K562 (cell line): Measurements from ENCODE around the gene KRTAP12-2. TPM values are rescaled to one million over a fixed set of nuclear protein-coding genes. Genes with fewer than 3 reads are reported as not detected.
"Not testable (repeated sequence)": the region's sequence is repeated elsewhere in the genome, so short reads cannot be mapped to it uniquely, and the experiment has no call there.

Experiments
- ATAC-seq: fragments of 200-7000 bp; cut with Tn5 transposase; 3 replicates; pipeline ENCODE4 v1.9.1; 2020; ENCODE audit warnings: moderate library complexity
- BruUV-seq: library from RNA; stranded (reverse); fragments of 400-500 nt; replicated peaks from 2 replicates; lab custom pipeline; 2021; lab: Mats Ljungman, UMichigan
- CTCF ChIA-PET: fragments of 300-600 bp; formaldehyde crosslinking; extraction: SDS; loops from one replicate; lab custom pipeline; 2021; ENCODE audit warnings: low intra/inter-chr PET ratio; lab: Yijun Ruan, JAX
- POLR2A ChIA-PET: fragments of 300-600, 350-650 bp; sonication (Branson Sonifier 250); formaldehyde crosslinking; extraction: SDS; loops from one replicate; lab custom pipeline; 2021; ENCODE audit warnings: antibody characterized with exemption, inconsistent platforms; lab: Yijun Ruan, JAX
- DNase-seq, 4 experiments: peaks; one replicate each; pipeline versions ENCODE4 v3.0.0 to v3.0.0-alpha.2; 2011 to 2018; ENCODE audit warnings: low spot score in 3 of 4, mixed read lengths in 3 of 4; ENCODE audit errors: extremely low read depth in 1 of 4
- FAIRE-seq: peaks from 2 replicates; lab custom pipeline; 2011; peaks lifted over from hg19 to GRCh38; lab: Jason Lieb, UNC
- H2AFZ ChIP-seq: 2 replicates; pipeline ENCODE4 v1.6.0; 2011; ENCODE audit warnings: low read depth, low read length, control low read depth, inconsistent platforms
- H3K27ac ChIP-seq: fragments of 200-600 bp; 3 replicates; pipeline ENCODE4 v1.8.0; 2011; ENCODE audit warnings: low read depth, mild to moderate bottlenecking, control low read depth, inconsistent platforms, low read length, moderate library complexity, mixed read lengths; ENCODE audit errors: extremely low read depth
- H3K27me3 ChIP-seq, 2 experiments: fragments of 300-600 bp in 1 of 2; 2 replicates in 1 of 2; 3 replicates in 1 of 2; pipeline versions ENCODE4 v1.6.0 to v1.8.0; 2011; ENCODE audit warnings: inconsistent platforms in 2 of 2, low read length in 2 of 2, mild to moderate bottlenecking in 1 of 2, mixed read lengths in 1 of 2, moderate library complexity in 1 of 2; ENCODE audit not compliant: control insufficient read depth in 2 of 2, insufficient read depth in 2 of 2
- H3K36me3 ChIP-seq: fragments of 300-600 bp; 3 replicates; pipeline ENCODE4 v1.8.0; 2011; ENCODE audit warnings: mild to moderate bottlenecking, low read length, inconsistent platforms; ENCODE audit not compliant: control insufficient read depth, insufficient read depth
- H3K4me1 ChIP-seq, 2 experiments: fragments of 200-600 bp in 1 of 2; replicated peaks in 1 of 2; 2 replicates in 1 of 2; 3 replicates in 1 of 2; pipeline versions ENCODE4 v1.5.1 to v1.8.0; 2011; ENCODE audit warnings: inconsistent platforms in 2 of 2, low read length in 2 of 2, mild to moderate bottlenecking in 1 of 2, mixed read lengths in 1 of 2, moderate library complexity in 1 of 2; ENCODE audit not compliant: control insufficient read depth in 2 of 2, insufficient read depth in 2 of 2
- H3K4me2 ChIP-seq: 2 replicates; pipeline ENCODE4 v1.6.1; 2011; ENCODE audit warnings: low read length, control low read depth, inconsistent platforms, mixed read lengths; ENCODE audit not compliant: insufficient read depth
- H3K4me3 ChIP-seq: fragments of 200-600 bp; sonication (generic), shearing (Covaris generic); 2 replicates; pipeline ENCODE4 v1.5.1; 2016; ENCODE audit warnings: control low read depth, inconsistent platforms
- H3K79me2 ChIP-seq: fragments of 200-600 bp; 3 replicates; pipeline ENCODE4 v1.8.0; 2011; ENCODE audit warnings: low read length, inconsistent platforms; ENCODE audit not compliant: control insufficient read depth, insufficient read depth
- H3K9ac ChIP-seq, 2 experiments: 2 replicates each; pipeline versions ENCODE4 v1.6.0 to v1.6.1; 2011; ENCODE audit warnings: low read depth in 2 of 2, low read length in 2 of 2, control low read depth in 1 of 2, inconsistent platforms in 1 of 2, mild to moderate bottlenecking in 1 of 2, mixed read lengths in 1 of 2; ENCODE audit not compliant: insufficient read depth in 1 of 2
- H3K9me1 ChIP-seq: one replicate; pipeline ENCODE4 v1.6.0; 2011; ENCODE audit warnings: inconsistent platforms, mild to moderate bottlenecking, low read length, moderate library complexity; ENCODE audit not compliant: control insufficient read depth, insufficient read depth
- H3K9me3 ChIP-seq: replicated peaks from 2 replicates; pipeline ENCODE4 v1.5.1; 2011; ENCODE audit warnings: low read depth, low read length, inconsistent platforms; ENCODE audit not compliant: control insufficient read depth, insufficient read depth
- H4K20me1 ChIP-seq: replicated peaks from 2 replicates; pipeline ENCODE4 v1.6.1; 2011; ENCODE audit warnings: low read length, inconsistent platforms, mixed read lengths; ENCODE audit not compliant: control insufficient read depth, insufficient read depth
- BRF1 ChIP-seq: IDR thresholded peaks from 3 replicates; pipeline ENCODE4 v1.6.1; 2011; ENCODE audit warnings: borderline replicate concordance, mild to moderate bottlenecking; ENCODE audit not compliant: insufficient read length; ENCODE audit errors: extremely low read depth
- CBFB ChIP-seq: sonication (generic); formaldehyde crosslinking; IDR thresholded peaks from 2 replicates; pipeline ENCODE4 v1.4.0; 2020; ENCODE audit warnings: mild to moderate bottlenecking, missing genetic modification reagents
- CXXC5 ChIP-seq: fragments of 250-450 bp; sonication (Bioruptor Pico); IDR thresholded peaks from 2 replicates; pipeline ENCODE4 v1.8.0; 2022; ENCODE audit warnings: inconsistent platforms, mild to moderate bottlenecking, moderate library complexity
- HBP1 ChIP-seq: fragments of 450-650 bp; formaldehyde crosslinking; IDR thresholded peaks from 2 replicates; pipeline ENCODE4 v1.4.0; 2022; ENCODE audit warnings: missing genetic modification characterization
- HMBOX1 ChIP-seq: sonication (generic); IDR thresholded peaks from 2 replicates; pipeline ENCODE4 v1.6.1; 2016
- MTF1 ChIP-seq: fragments of 250-450 bp; sonication (Bioruptor Pico); IDR thresholded peaks from 2 replicates; pipeline ENCODE4 v1.9.0; 2021; ENCODE audit warnings: moderate library complexity, mild to moderate bottlenecking, inconsistent platforms, borderline replicate concordance
- NFATC3 ChIP-seq: fragments of 450-650 bp; IDR thresholded peaks from 2 replicates; pipeline ENCODE4 v1.6.1; 2017; ENCODE audit warnings: mild to moderate bottlenecking
- NFE2L1 ChIP-seq: fragments of 450-650 bp; IDR thresholded peaks from 2 replicates; pipeline ENCODE4 v1.6.1; 2016; ENCODE audit warnings: missing genetic modification characterization, low read depth, mild to moderate bottlenecking, missing compliant biosample characterization, moderate library complexity, borderline replicate concordance
- SMAD3 ChIP-seq: fragments of 450-650 bp; formaldehyde crosslinking; conservative IDR thresholded peaks from 2 replicates; pipeline ENCODE4 v1.4.0; 2020; ENCODE audit warnings: mild to moderate bottlenecking
- SMARCA5 ChIP-seq: fragments of 450-650 bp; IDR thresholded peaks from 2 replicates; pipeline ENCODE4 v1.6.1; 2016
- SRSF9 ChIP-seq: fragments of 200-400 bp; formaldehyde crosslinking; IDR thresholded peaks from 2 replicates; pipeline ENCODE4 v1.6.1; 2017; ENCODE audit warnings: low read depth, low read length, borderline replicate concordance
- TARDBP ChIP-seq: fragments of 450-650 bp; IDR thresholded peaks from 2 replicates; pipeline ENCODE4 v1.6.1; 2016
- ZNF282 ChIP-seq: sonication (generic); formaldehyde crosslinking; IDR thresholded peaks from 2 replicates; pipeline ENCODE4 v1.8.1; 2023; ENCODE audit warnings: missing genetic modification reagents
- ZNF76 ChIP-seq: fragments of 250-450 bp; sonication (Bioruptor Pico); IDR thresholded peaks from 2 replicates; pipeline ENCODE4 v1.4.0; 2020; ENCODE audit warnings: mild to moderate bottlenecking, moderate library complexity, borderline replicate concordance
- WGBS: fragments of 100-300 bp; shearing (Covaris generic); methylation state at CpG from one replicate; pipeline ENCODE4 v1.1.6; 2016; ENCODE audit warnings: low coverage, mixed read lengths; ENCODE audit not compliant: insufficient coverage; ENCODE audit errors: missing lambda C conversion rate; 5-methylcytosine and 5-hydroxymethylcytosine counted together
- in situ Hi-C: fragments of 300-500 bp; cut with MboI; formaldehyde crosslinking; loops from 4 replicates; pipeline ENCODE4 v1.15.0; 2018; ENCODE audit warnings: inconsistent platforms, mixed read lengths
- intact Hi-C: fragments of 100-400 bp; cut with micrococcal nuclease; formaldehyde crosslinking; loops from 2 replicates; pipeline ENCODE4 v1.14.2; 2022
- polyA plus RNA-seq, 8 experiments: library from polyadenylated mRNA; depleted of rRNA in 4 of 8; stranded (reverse) in 5 of 8; unstranded in 3 of 8; fragments of >200 nt; fragmentation: Nextera tagmentation in 2 of 8; fragmentation: Illumina TruSeq in 1 of 8; extraction: Ambion mirVana in 2 of 8; extraction: Trizol in 1 of 8; gene quantifications; 2 replicates each; pipeline versions ENCODE4 v1.2.1 to v1.2.3, GENCODE V29; 2011 to 2014; ENCODE audit warnings: inconsistent platforms in 1 of 8, missing spikeins in 1 of 8
- total RNA-seq, 7 experiments: library from RNA; depleted of rRNA in 6 of 7; stranded (reverse); fragments of >200 nt in 6 of 7; fragmentation: Illumina TruSeq in 2 of 7; extraction: Trizol in 2 of 7; gene quantifications; 2 replicates each; pipeline versions ENCODE4 v1.2.1 to v1.2.3, GENCODE V29; 2011 to 2021; ENCODE audit warnings: low replicate concordance in 1 of 7
- TF ChIP-seq, protein P1 (sequence below): sonication (generic); formaldehyde crosslinking; IDR thresholded peaks from 2 replicates; pipeline ENCODE4 v1.8.1; 2022; ENCODE audit warnings: missing genetic modification reagents

The KRTAP12-2 gene
- total and polyA plus RNA-seq, 9 of the 15 experiments (the other 6 are each of a cell fraction or from before 2014, with no cell fraction given), result not detected

DNA sequence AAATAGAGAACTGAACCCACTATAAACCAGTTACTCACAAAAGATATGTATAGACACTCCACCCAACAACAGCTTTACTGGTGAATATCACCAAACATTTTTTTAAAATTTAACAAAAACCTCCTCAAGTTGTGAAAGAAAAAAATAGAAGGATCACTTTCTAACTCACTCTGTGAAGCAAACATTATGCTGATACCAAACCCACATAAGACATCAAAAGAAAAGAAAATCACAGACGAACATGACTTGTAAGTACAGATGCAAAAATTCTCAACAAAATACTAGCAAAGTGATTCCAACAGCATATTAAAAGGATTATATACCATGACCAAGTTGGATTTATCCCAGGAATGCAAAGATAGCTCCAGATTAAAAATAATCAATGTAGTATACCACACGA is 25.0 kb upstream of the KRTAP12-2 start:
- Histone ChIP-seq H3K4me1 (no peaks in the 10 kb centered on the region), H2AFZ (no peak overlapping the region), H3K4me3 (no peak overlapping the region), H3K79me2 (no peaks in the 10 kb centered on the region), H3K27ac (no peak overlapping the region), H3K27me3 (peaks cover 22 to 44% of the 10 kb centered on the region in 2 experiments), H3K4me2 (no peak overlapping the region), H4K20me1 (0 out of 2 replicates have a peak, but pooled peaks cover 4% of the 10 kb centered on the region), H3K36me3 (no peaks in the 10 kb centered on the region), H3K9me1 (no peaks in the 10 kb centered on the region), H3K9ac (no peak overlapping the region), H3K9me3 (no peaks in the 10 kb centered on the region; the same call in 1 of the 2 replicates)
- FAIRE-seq, result no peak
- no TSS peak for BruUV-seq
- no peak for ATAC-seq
- no peak for DNase-seq
- in situ Hi-C loops, result no loop called here
- ChIA-PET POLR2A (interaction anchor here (0.6 to 1.6 kb wide), 4 partner anchors 10 to 142 kb away, joined by 3 to 5 read pairs (median 4); partner anchors contain the start of genes KRTAP12-1 and UBE2G2), CTCF (no interaction called here)
- TF ChIP-seq SMAD3 (CRISPR knock-in tag) (no peak), TARDBP (no peak), ZNF282 (CRISPR knock-in tag) (no peak), MTF1 (CRISPR knock-in tag) (no peak), CXXC5 (CRISPR knock-in tag) (no peak), BRF1 (no peak), HMBOX1 (no peak), HBP1 (CRISPR knock-in tag) (no peak), ZNF76 (CRISPR knock-in tag) (no peak), SMARCA5 (no peak), NFATC3 (no peak), CBFB (CRISPR knock-in tag) (no peak), SRSF9 (no peak), NFE2L1 (tag) (no peak)
- TF ChIP-seq, protein P1, sequence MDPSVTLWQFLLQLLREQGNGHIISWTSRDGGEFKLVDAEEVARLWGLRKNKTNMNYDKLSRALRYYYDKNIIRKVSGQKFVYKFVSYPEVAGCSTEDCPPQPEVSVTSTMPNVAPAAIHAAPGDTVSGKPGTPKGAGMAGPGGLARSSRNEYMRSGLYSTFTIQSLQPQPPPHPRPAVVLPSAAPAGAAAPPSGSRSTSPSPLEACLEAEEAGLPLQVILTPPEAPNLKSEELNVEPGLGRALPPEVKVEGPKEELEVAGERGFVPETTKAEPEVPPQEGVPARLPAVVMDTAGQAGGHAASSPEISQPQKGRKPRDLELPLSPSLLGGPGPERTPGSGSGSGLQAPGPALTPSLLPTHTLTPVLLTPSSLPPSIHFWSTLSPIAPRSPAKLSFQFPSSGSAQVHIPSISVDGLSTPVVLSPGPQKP (CRISPR knock-in tag), result no peak
- WGBS, result 0% methylated on average over 2 of the region's 2 CpGs
- intact Hi-C loops, result no loop called here

GRCh38 chr21:44689740-44690139 is 23.0 kb upstream of the KRTAP12-2 start:
- DNase-seq, H3K4me2 ChIP-seq, H3K27ac ChIP-seq, CTCF ChIA-PET, H3K79me2 ChIP-seq, ATAC-seq, POLR2A ChIA-PET, H3K4me3 ChIP-seq, H3K4me1 ChIP-seq, H4K20me1 ChIP-seq, intact Hi-C loops, FAIRE-seq, H3K9me1 ChIP-seq, in situ Hi-C loops, H2AFZ ChIP-seq, H3K9me3 ChIP-seq, H3K36me3 ChIP-seq, BruUV-seq, H3K9ac ChIP-seq: not testable (repeated sequence)
- peaks cover 20 to 40% of the 10 kb centered on the region in 2 experiments for H3K27me3 ChIP-seq
- 0% methylated on average over 3 of the region's 3 CpGs for WGBS
